ENCODE measurements around the gene XCL1. TPM values are rescaled to one million over a fixed set of nuclear protein-coding genes. Genes with fewer than 3 reads are reported as not detected.

The XCL1 gene
- total and polyA plus RNA-seq, 10 of the 15 experiments (the other 5 are each of a cell fraction or from before 2014, with no cell fraction given), result 0.68 to 1,222 (median 12.2) TPM

DNA sequence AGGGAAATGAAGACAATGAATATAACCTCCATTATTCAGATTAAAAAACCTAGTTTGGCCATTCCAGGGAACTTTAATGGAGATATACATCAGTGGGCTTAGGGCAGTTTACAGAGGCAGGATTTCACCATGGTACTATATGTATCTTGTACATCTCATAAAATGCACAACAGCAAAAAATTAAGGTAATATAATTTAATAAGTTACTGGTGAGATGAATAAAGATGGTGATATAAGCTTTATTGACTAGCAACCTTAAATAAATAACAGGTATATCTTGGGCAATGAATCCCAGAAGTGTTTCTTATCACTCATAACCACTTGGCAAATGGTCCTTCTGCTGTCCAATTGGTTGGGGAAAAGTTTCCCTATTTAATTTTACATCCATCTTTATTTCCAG lies 29.0 kb downstream of the XCL1 start (continued):
- TF ChIP-seq, protein P1, sequence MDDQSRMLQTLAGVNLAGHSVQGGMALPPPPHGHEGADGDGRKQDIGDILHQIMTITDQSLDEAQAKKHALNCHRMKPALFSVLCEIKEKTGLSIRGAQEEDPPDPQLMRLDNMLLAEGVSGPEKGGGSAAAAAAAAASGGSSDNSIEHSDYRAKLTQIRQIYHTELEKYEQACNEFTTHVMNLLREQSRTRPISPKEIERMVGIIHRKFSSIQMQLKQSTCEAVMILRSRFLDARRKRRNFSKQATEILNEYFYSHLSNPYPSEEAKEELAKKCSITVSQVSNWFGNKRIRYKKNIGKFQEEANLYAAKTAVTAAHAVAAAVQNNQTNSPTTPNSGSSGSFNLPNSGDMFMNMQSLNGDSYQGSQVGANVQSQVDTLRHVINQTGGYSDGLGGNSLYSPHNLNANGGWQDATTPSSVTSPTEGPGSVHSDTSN (IDR thresholded peaks at IDR 0.05; ENCODE audit: insufficient replicate concordance, low read depth, low read length), result no peak
- TF ChIP-seq, protein P2, sequence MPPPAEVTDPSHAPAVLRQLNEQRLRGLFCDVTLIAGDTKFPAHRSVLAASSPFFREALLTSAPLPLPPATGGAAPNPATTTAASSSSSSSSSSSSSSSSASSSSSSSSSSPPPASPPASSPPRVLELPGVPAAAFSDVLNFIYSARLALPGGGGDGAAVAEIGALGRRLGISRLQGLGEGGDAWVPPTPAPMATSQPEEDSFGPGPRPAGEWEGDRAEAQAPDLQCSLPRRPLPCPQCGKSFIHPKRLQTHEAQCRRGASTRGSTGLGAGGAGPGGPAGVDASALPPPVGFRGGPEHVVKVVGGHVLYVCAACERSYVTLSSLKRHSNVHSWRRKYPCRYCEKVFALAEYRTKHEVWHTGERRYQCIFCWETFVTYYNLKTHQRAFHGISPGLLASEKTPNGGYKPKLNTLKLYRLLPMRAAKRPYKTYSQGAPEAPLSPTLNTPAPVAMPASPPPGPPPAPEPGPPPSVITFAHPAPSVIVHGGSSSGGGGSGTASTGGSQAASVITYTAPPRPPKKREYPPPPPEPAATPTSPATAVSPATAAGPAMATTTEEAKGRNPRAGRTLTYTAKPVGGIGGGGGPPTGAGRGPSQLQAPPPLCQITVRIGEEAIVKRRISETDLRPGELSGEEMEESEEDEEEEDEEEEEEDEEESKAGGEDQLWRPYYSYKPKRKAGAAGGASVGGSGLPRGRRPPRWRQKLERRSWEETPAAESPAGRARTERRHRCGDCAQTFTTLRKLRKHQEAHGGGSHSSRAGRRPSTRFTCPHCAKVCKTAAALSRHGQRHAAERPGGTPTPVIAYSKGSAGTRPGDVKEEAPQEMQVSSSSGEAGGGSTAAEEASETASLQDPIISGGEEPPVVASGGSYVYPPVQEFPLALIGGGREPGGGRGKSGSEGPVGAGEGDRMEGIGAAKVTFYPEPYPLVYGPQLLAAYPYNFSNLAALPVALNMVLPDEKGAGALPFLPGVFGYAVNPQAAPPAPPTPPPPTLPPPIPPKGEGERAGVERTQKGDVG (CRISPR knock-in tag; IDR thresholded peaks at IDR 0.05), result no peak

DNA sequence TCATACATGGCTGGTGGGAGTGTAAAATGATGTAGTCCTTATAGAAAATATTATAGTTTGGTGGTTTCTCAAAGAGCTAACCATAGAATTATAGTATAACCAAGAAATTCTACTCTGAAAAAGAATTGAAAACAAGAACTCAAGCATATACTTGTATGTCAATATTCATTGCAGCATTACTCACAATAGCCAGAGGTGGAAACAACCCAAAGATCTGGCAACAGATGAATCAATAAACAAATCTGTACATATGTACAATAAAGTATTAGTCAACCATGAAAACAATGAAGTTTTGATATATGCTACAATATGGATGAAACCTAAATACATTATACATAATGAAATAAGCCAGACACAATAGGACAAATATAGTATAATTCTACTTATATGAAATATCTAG lies 29.7 kb downstream of the XCL1 start:
- CTCF ChIA-PET, result interaction anchor here (1.2 to 12.1 kb wide), 9 partner anchors 8 to 744 kb away, joined by 3 to 240 read pairs (median 10); no protein-coding TSS in a partner anchor
- TF ChIP-seq ESRRA (IDR thresholded peaks at IDR 0.05; ENCODE audit: low read length), result no peak
- no peak for TF ChIP-seq HDGF (IDR thresholded peaks at IDR 0.05)
- no peak for TF ChIP-seq SP1 (IDR thresholded peaks at IDR 0.05; ENCODE audit: low read depth, low read length)
- no peak for TF ChIP-seq IRF4 (IDR thresholded peaks at IDR 0.05; ENCODE audit: low read depth, low read length)
- TF ChIP-seq ATF7 (IDR thresholded peaks at IDR 0.05; ENCODE audit: low read depth), result no peak
- TF ChIP-seq POU2F2 (IDR thresholded peaks at IDR 0.05; ENCODE audit: borderline replicate concordance, low read depth, low read length), result no peak
- TF ChIP-seq ZNF24 (IDR thresholded peaks at IDR 0.05), result no peak
- TF ChIP-seq, protein P3, sequence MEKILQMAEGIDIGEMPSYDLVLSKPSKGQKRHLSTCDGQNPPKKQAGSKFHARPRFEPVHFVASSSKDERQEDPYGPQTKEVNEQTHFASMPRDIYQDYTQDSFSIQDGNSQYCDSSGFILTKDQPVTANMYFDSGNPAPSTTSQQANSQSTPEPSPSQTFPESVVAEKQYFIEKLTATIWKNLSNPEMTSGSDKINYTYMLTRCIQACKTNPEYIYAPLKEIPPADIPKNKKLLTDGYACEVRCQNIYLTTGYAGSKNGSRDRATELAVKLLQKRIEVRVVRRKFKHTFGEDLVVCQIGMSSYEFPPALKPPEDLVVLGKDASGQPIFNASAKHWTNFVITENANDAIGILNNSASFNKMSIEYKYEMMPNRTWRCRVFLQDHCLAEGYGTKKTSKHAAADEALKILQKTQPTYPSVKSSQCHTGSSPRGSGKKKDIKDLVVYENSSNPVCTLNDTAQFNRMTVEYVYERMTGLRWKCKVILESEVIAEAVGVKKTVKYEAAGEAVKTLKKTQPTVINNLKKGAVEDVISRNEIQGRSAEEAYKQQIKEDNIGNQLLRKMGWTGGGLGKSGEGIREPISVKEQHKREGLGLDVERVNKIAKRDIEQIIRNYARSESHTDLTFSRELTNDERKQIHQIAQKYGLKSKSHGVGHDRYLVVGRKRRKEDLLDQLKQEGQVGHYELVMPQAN (conservative IDR thresholded peaks at IDR 0.05), result no peak
- no peak for TF ChIP-seq RUNX3 (IDR thresholded peaks at IDR 0.05; ENCODE audit: low read length)
- TF ChIP-seq TCF7 (IDR thresholded peaks at IDR 0.05; ENCODE audit: borderline replicate concordance), result no peak
- no peak for TF ChIP-seq MTA3 (IDR thresholded peaks at IDR 0.05; ENCODE audit: borderline replicate concordance, low read length)
- no peak for TF ChIP-seq BHLHE40 (IDR thresholded peaks at IDR 0.05; ENCODE audit: borderline replicate concordance in 1 of 2, low read depth in 2 of 2, low read length in 1 of 2)
- TF ChIP-seq FOXK2 (IDR thresholded peaks at IDR 0.05), result no peak
- TF ChIP-seq, protein P4, sequence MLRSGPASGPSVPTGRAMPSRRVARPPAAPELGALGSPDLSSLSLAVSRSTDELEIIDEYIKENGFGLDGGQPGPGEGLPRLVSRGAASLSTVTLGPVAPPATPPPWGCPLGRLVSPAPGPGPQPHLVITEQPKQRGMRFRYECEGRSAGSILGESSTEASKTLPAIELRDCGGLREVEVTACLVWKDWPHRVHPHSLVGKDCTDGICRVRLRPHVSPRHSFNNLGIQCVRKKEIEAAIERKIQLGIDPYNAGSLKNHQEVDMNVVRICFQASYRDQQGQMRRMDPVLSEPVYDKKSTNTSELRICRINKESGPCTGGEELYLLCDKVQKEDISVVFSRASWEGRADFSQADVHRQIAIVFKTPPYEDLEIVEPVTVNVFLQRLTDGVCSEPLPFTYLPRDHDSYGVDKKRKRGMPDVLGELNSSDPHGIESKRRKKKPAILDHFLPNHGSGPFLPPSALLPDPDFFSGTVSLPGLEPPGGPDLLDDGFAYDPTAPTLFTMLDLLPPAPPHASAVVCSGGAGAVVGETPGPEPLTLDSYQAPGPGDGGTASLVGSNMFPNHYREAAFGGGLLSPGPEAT (IDR thresholded peaks at IDR 0.05; ENCODE audit: low read depth), result no peak
- TF ChIP-seq STAT1 (conservative IDR thresholded peaks at IDR 0.05), result no peak
- intact Hi-C loops (cut with micrococcal nuclease; ENCODE audit: unreplicated experiment) (loop anchor here (10.0 kb wide), 1 partner anchor 1109 kb away; the partner anchor contains the start of gene SELL), in situ Hi-C loops (cut with MboI) (loop anchor here (5.0 kb wide), 1 partner anchor 936 kb away; no protein-coding TSS in a partner anchor)
- ATAC-seq (no peak), FAIRE-seq (no peak), DNase-seq (ENCODE audit: low read depth, low spot score) (no peak)
- RAD21 ChIA-PET (ENCODE audit: unreplicated experiment), result interaction anchor here (1.2 to 9.7 kb wide), 8 partner anchors 29 to 743 kb away, joined by 3 to 179 read pairs (median 6); no protein-coding TSS in a partner anchor
- Histone ChIP-seq H3K9ac (ENCODE audit: control insufficient read depth, insufficient read depth, low read length) (no peak overlapping the region), H3K4me1 (ENCODE audit: control insufficient read depth, insufficient read depth, low read length) (no peaks in the 10 kb centered on the region), H3K4me2 (ENCODE audit: control insufficient read depth, insufficient read depth) (no peak overlapping the region), H3K27ac (ENCODE audit: control insufficient read depth, insufficient read depth) (no peak overlapping the region), H2AFZ (ENCODE audit: control insufficient read depth, low read depth, low read length) (no peak overlapping the region), H3K4me3 (no peak overlapping the region), H4K20me1 (ENCODE audit: control insufficient read depth, insufficient read depth) (no peaks in the 10 kb centered on the region), H3K27me3 (replicated peaks in 1 of 2; ENCODE audit: control insufficient read depth in 2 of 2, insufficient read depth in 2 of 2, low read length in 1 of 2) (no peaks in the 10 kb centered on the region; a peak in 2 of 4 replicates), H3K9me3 (replicated peaks; ENCODE audit: control insufficient read depth, insufficient read depth, low read length) (no peaks in the 10 kb centered on the region), H3K79me2 (ENCODE audit: control insufficient read depth, insufficient read depth, low read length) (no peaks in the 10 kb centered on the region), H3K36me3 (ENCODE audit: control insufficient read depth in 2 of 2, insufficient read depth in 2 of 2, low read length in 1 of 2) (no peaks in the 10 kb centered on the region)
- SMC1A ChIA-PET (ENCODE audit: uncharacterized antibody, unreplicated experiment), result interaction anchor here (1.1 to 13.3 kb wide), 12 partner anchors 13 to 940 kb away, joined by 4 to 314 read pairs (median 6); no protein-coding TSS in a partner anchor
- BruUV-seq (replicated peaks), result no TSS peak
- POLR2A ChIA-PET, result no interaction called here
